Parathyroid adenoma (tissue), 2 donors: ENCODE measurements around the gene SPOCK1.

Source experiments
- H2AFZ ChIP-seq: fragments of 300-600 bp; sonication (generic); one replicate; pipeline ENCODE4 v1.7.0; 2017; ENCODE audit warnings: antibody characterized with exemption, mild to moderate bottlenecking
- H3K27ac ChIP-seq: fragments of 300-600 bp; sonication (generic); one replicate; pipeline ENCODE4 v1.7.0; 2017
- H3K27me3 ChIP-seq: fragments of 300-600 bp; sonication (generic); one replicate; pipeline ENCODE4 v1.7.0; 2017; ENCODE audit warnings: low read length; ENCODE audit not compliant: control insufficient read depth, insufficient read depth
- H3K36me3 ChIP-seq: fragments of 300-600 bp; sonication (generic); one replicate; pipeline ENCODE4 v1.7.0; 2017; ENCODE audit warnings: low read length; ENCODE audit not compliant: control insufficient read depth, insufficient read depth
- H3K4me1 ChIP-seq: fragments of 300-600 bp; sonication (generic); one replicate; pipeline ENCODE4 v1.7.0; 2017; ENCODE audit warnings: control low read depth
- H3K4me2 ChIP-seq: fragments of 300-600 bp; sonication (generic); one replicate; pipeline ENCODE4 v1.7.0; 2017; ENCODE audit warnings: low read length
- H3K4me3 ChIP-seq: fragments of 300-600 bp; sonication (generic); one replicate; pipeline ENCODE4 v1.7.0; 2017; ENCODE audit warnings: low read depth, low read length
- H3K79me2 ChIP-seq: fragments of 300-600 bp; sonication (generic); one replicate; pipeline ENCODE4 v1.7.0; 2017; ENCODE audit warnings: control low read depth
- H3K9ac ChIP-seq: fragments of 300-600 bp; sonication (generic); one replicate; pipeline ENCODE4 v1.7.0; 2017; ENCODE audit warnings: mild to moderate bottlenecking
- H3K9me3 ChIP-seq: fragments of 300-600 bp; sonication (generic); one replicate; pipeline ENCODE4 v1.7.0; 2017; ENCODE audit warnings: low read length; ENCODE audit not compliant: control insufficient read depth
- CTCF ChIP-seq: fragments of 300-600 bp; sonication (generic); IDR thresholded peaks from one replicate; pipeline ENCODE4 v1.7.0; 2017; ENCODE audit warnings: antibody characterized with exemption, mild to moderate bottlenecking
- donor health status: primary hyperparathyroidism.

Gene SPOCK1

GRCh38 chr5:137291436-137291835 is 207.7 kb downstream of the SPOCK1 start:
- H3K9ac ChIP-seq = no peak overlapping the region
- H3K36me3 ChIP-seq = no peaks in the 10 kb centered on the region
- H3K79me2 ChIP-seq = no peaks in the 10 kb centered on the region
- H3K9me3 ChIP-seq = no peaks in the 10 kb centered on the region
- H3K27ac ChIP-seq = no peak overlapping the region
- H3K27me3 ChIP-seq = no peaks in the 10 kb centered on the region
- no peak overlapping the region for H3K4me3 ChIP-seq
- no peak for TF ChIP-seq CTCF
- H2AFZ ChIP-seq = no peak overlapping the region
- peaks cover 2% of the 10 kb centered on the region for H3K4me1 ChIP-seq
- no peak overlapping the region for H3K4me2 ChIP-seq

GRCh38 chr5:137291031-137291430 is 208.1 kb downstream of the SPOCK1 start:
- Histone ChIP-seq H3K27ac (no peak overlapping the region), H3K4me3 (no peak overlapping the region), H3K27me3 (no peaks in the 10 kb centered on the region), H3K4me2 (no peak overlapping the region), H3K9me3 (no peaks in the 10 kb centered on the region), H2AFZ (no peak overlapping the region), H3K36me3 (no peaks in the 10 kb centered on the region), H3K79me2 (no peaks in the 10 kb centered on the region), H3K4me1 (no peaks in the 10 kb centered on the region), H3K9ac (no peak overlapping the region)
- TF ChIP-seq CTCF = no peak

- Histone ChIP-seq H3K4me3 (no peak overlapping the region), H3K9me3 (no peaks in the 10 kb centered on the region), H3K4me2 (no peak overlapping the region), H2AFZ (no peak overlapping the region), H3K79me2 (no peaks in the 10 kb centered on the region), H3K36me3 (no peaks in the 10 kb centered on the region), H3K9ac (no peak overlapping the region), H3K27me3 (no peaks in the 10 kb centered on the region), H3K27ac (no peak overlapping the region), H3K4me1 (no peaks in the 10 kb centered on the region)
- TF ChIP-seq CTCF = no peak
Observed at GRCh38 chr5:137290373-137290772, 208.8 kb downstream of the SPOCK1 start.

- Histone ChIP-seq H3K36me3 (no peaks in the 10 kb centered on the region), H3K27ac (no peak overlapping the region), H3K79me2 (no peaks in the 10 kb centered on the region), H3K4me3 (no peak overlapping the region), H3K9ac (no peak overlapping the region), H3K4me1 (no peaks in the 10 kb centered on the region), H3K9me3 (no peaks in the 10 kb centered on the region), H3K27me3 (no peaks in the 10 kb centered on the region), H2AFZ (no peak overlapping the region), H3K4me2 (no peak overlapping the region)
- TF ChIP-seq CTCF = no peak
Observed at GRCh38 chr5:137289856-137290255, 209.3 kb downstream of the SPOCK1 start.

GRCh38 chr5:137287569-137287968 is 211.6 kb downstream of the SPOCK1 start:
- Histone ChIP-seq H3K4me3 (no peak overlapping the region), H3K4me1 (no peaks in the 10 kb centered on the region), H3K27ac (no peak overlapping the region), H3K27me3 (no peaks in the 10 kb centered on the region), H3K9me3 (no peaks in the 10 kb centered on the region), H3K36me3 (no peaks in the 10 kb centered on the region), H2AFZ (no peak overlapping the region), H3K4me2 (no peak overlapping the region), H3K9ac (no peak overlapping the region), H3K79me2 (no peaks in the 10 kb centered on the region)
- TF ChIP-seq CTCF = no peak
